ENCODE data around the gene MAST3. TPM values are rescaled to one million over a fixed set of nuclear protein-coding genes. Genes with fewer than 3 reads are reported as not detected.

Gene MAST3
- total and polyA plus RNA-seq, 4 donors: 4.3 to 10.6 (median 6.7) TPM

DNA sequence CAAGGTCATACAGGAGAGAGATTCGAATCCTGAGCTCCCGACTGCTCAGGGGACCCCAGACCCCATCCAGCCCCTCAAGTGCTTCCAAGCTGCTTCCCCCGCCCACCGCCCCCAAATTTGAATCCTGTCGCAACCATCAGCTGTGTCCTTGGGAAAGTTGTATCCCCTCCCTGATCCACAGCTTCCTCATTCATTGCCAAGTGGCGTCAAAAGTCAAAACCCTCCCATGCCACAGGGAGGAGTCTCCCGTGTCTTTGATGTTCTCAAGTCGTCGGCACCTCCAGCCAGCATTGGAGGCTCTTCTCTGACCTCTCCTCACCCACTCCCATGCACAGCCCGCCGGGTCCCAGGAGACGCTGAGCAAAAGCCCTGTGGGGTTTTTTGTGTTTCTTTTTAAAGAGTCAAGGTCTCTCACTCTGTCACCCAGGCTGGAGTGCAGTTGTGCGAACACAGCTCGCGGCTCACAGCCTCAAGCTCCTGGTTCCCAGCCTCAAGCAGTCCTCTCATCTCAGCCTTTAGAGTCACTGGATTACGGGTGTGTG is 73.2 kb downstream of the MAST3 start:
- no peak for DNase-seq (ENCODE audit: low spot score)
- H3K9ac ChIP-seq (ENCODE audit: low read depth in 1 of 2, low read length in 2 of 2): peak overlapping the region in 1 of 2 donors; percentile 7
- peaks cover 7 to 27% (median 9%) of the 10 kb centered on the region in 4 donors for H3K36me3 ChIP-seq (ENCODE audit: control insufficient read depth in 4 of 4, insufficient read depth in 3 of 4, low read depth in 1 of 4, low read length in 3 of 4)
- H3K27ac ChIP-seq (ENCODE audit: low read depth in 1 of 2, low read length in 2 of 2): peak overlapping the region; percentile 23 to 44
- TF ChIP-seq GABPA (IDR thresholded peaks at IDR 0.05 in 1 of 2, conservative IDR thresholded peaks at IDR 0.05 in 1 of 2) (no peak), MAX (IDR thresholded peaks at IDR 0.05) (no peak), NR2F2 (IDR thresholded peaks at IDR 0.05) (no peak)
- WGBS: 70% methylated on average over 16 of the region's 16 CpGs
- H3K4me3 ChIP-seq (ENCODE audit: low read depth in 1 of 3, low read length in 3 of 3): no peak overlapping the region
- H3K27me3 ChIP-seq (ENCODE audit: control insufficient read depth in 4 of 4, insufficient read depth in 4 of 4, low read length in 3 of 4): no peaks in the 10 kb centered on the region
- no peaks in the 10 kb centered on the region for H3K9me3 ChIP-seq (ENCODE audit: control insufficient read depth in 4 of 4, low read length in 3 of 4)
- peaks cover 4 to 13% (median 8%) of the 10 kb centered on the region in 4 donors for H3K4me1 ChIP-seq (ENCODE audit: control insufficient read depth in 4 of 4, insufficient read depth in 4 of 4, low read length in 3 of 4)

DNA sequence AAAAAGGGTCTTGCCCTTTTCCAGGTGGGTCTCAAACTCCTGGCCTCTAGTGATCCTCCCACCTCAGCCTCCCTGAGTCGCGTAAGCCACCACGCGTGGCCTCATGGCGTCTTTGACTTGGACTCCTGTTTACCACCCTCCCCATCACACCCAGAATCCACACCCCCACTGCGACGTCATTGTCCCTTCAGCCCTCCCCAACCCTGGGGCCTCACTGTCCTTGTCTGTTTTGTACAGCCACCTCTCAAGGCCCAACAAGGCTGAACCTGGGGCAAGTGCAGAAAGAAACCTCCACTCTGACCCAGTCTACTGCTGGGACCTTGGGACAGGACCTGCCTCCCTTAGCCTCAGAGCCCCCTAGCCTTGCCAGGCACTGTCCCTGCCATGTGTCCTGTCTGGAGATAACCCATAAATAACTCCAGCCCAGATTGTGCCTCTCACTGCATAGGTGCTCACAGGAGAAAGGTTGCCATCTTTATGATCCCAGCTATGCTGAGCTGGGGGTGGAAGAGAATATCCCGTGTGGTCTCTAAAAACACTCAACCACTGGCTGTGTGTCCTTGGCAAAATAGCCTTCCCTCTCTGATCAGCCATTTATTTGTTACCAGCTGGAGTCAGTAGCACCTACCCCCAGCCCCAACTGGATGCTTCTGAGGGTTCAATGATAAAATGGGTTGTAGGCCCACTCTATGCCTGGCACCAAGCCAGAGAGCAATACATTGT is 74.2 kb downstream of the MAST3 start:
- H3K27ac ChIP-seq (ENCODE audit: low read depth in 1 of 2, low read length in 2 of 2): no peak overlapping the region
- no peak overlapping the region for H3K4me3 ChIP-seq (ENCODE audit: low read depth in 1 of 3, low read length in 3 of 3)
- DNase-seq (ENCODE audit: low spot score): no peak
- peaks cover 4 to 13% (median 8%) of the 10 kb centered on the region in 4 donors for H3K4me1 ChIP-seq (ENCODE audit: control insufficient read depth in 4 of 4, insufficient read depth in 4 of 4, low read length in 3 of 4)
- no peaks in the 10 kb centered on the region for H3K9me3 ChIP-seq (ENCODE audit: control insufficient read depth in 4 of 4, low read length in 3 of 4)
- H3K36me3 ChIP-seq (ENCODE audit: control insufficient read depth in 4 of 4, insufficient read depth in 3 of 4, low read depth in 1 of 4, low read length in 3 of 4): peaks cover 3 to 19% (median 7%) of the 10 kb centered on the region in 4 donors
- 93% methylated on average over 8 of the region's 8 CpGs for WGBS
- no peak for TF ChIP-seq RXRA (IDR thresholded peaks at IDR 0.05)
- H3K27me3 ChIP-seq (ENCODE audit: control insufficient read depth in 4 of 4, insufficient read depth in 4 of 4, low read length in 3 of 4): no peaks in the 10 kb centered on the region
- H3K9ac ChIP-seq (ENCODE audit: low read depth in 1 of 2, low read length in 2 of 2): no peak overlapping the region

DNA sequence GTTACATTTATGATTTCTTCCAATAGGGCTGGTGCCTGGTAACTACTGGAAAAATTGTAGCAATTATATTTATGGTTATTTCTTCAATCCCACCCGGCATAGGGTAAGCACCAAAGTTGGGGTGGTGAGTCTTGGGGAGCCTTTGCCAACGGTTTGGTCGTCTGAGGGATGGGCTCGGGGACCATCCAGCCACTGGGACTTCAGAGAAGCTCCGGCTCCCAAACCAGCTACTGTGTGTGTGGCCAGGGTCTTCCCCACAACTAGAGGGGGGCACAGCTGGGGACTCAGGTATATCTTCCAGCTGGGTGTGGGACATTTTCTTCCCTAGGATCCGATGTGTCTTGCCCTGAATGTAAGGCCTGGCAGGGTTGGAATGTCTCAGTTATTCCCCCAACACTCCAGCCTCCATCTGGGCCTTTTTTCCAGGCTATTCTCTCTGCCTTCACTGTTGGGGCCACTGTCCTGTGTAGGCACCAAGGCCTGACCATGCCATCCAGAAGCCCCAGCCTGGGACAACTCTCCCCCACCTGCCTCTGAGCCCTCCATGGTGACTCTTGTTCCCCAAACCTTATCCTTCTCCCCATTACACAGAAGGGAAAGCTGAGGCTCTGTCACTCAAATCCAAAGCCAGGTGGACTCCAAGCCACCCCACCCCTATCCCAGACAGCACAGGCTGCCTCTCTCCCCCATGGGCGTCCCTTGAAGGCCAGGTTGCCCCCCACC is 74.9 kb downstream of the MAST3 start:
- no peak for DNase-seq (ENCODE audit: low spot score)
- H3K27me3 ChIP-seq (ENCODE audit: control insufficient read depth in 4 of 4, insufficient read depth in 4 of 4, low read length in 3 of 4): no peaks in the 10 kb centered on the region
- WGBS: 91% methylated on average over 7 of the region's 7 CpGs
- no peak overlapping the region for H3K9ac ChIP-seq (ENCODE audit: low read depth in 1 of 2, low read length in 2 of 2)
- no peaks in the 10 kb centered on the region for H3K9me3 ChIP-seq (ENCODE audit: control insufficient read depth in 4 of 4, low read length in 3 of 4)
- H3K4me1 ChIP-seq (ENCODE audit: control insufficient read depth in 4 of 4, insufficient read depth in 4 of 4, low read length in 3 of 4): peaks cover 4 to 13% (median 8%) of the 10 kb centered on the region in 4 donors
- H3K27ac ChIP-seq (ENCODE audit: low read depth in 1 of 2, low read length in 2 of 2): peak overlapping the region in 1 of 2 donors; percentile 13
- H3K36me3 ChIP-seq (ENCODE audit: control insufficient read depth in 4 of 4, insufficient read depth in 3 of 4, low read depth in 1 of 4, low read length in 3 of 4): peaks cover 0 to 12% (median 3%) of the 10 kb centered on the region in 4 donors
- no peak overlapping the region for H3K4me3 ChIP-seq (ENCODE audit: low read depth in 1 of 3, low read length in 3 of 3)
- no peak for TF ChIP-seq FOXA2 (IDR thresholded peaks at IDR 0.05)
- TF ChIP-seq EGR1 (IDR thresholded peaks at IDR 0.05; ENCODE audit: low read depth in 2 of 2): no peak
- TF ChIP-seq RAD21 (IDR thresholded peaks at IDR 0.05): no peak
- no peak for TF ChIP-seq FOXA1 (IDR thresholded peaks at IDR 0.05)
- TF ChIP-seq MAX (IDR thresholded peaks at IDR 0.05): no peak
- no peak for TF ChIP-seq JUND (IDR thresholded peaks at IDR 0.05)
- TF ChIP-seq TAF1 (conservative IDR thresholded peaks at IDR 0.05): no peak
- no peak for TF ChIP-seq SP1 (IDR thresholded peaks at IDR 0.05)
- no peak for TF ChIP-seq RXRA (IDR thresholded peaks at IDR 0.05)
- no peak for TF ChIP-seq YY1 (IDR thresholded peaks at IDR 0.05)
- TF ChIP-seq ZBTB33 (IDR thresholded peaks at IDR 0.05): no peak
- TF ChIP-seq, protein P1, sequence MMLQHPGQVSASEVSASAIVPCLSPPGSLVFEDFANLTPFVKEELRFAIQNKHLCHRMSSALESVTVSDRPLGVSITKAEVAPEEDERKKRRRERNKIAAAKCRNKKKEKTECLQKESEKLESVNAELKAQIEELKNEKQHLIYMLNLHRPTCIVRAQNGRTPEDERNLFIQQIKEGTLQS (IDR thresholded peaks at IDR 0.05): no peak
- TF ChIP-seq HNF4G (IDR thresholded peaks at IDR 0.05): no peak
- no peak for TF ChIP-seq CTCF (IDR thresholded peaks at IDR 0.05; ENCODE audit: low read depth, low read length, missing input control)
- TF ChIP-seq GABPA (IDR thresholded peaks at IDR 0.05 in 1 of 2, conservative IDR thresholded peaks at IDR 0.05 in 1 of 2): no peak

Data from liver (tissue), 9 donors.